GM18870 (cell line): Measurements from ENCODE around the gene DOCK4.

Experiments used
- ATAC-seq: cut with Tn5 transposase; IDR thresholded peaks from one replicate; pipeline ENCODE4 v1.9.1; 2021; ENCODE audit warnings: moderate library complexity; ENCODE audit not compliant: unreplicated experiment

DOCK4 gene

DNA sequence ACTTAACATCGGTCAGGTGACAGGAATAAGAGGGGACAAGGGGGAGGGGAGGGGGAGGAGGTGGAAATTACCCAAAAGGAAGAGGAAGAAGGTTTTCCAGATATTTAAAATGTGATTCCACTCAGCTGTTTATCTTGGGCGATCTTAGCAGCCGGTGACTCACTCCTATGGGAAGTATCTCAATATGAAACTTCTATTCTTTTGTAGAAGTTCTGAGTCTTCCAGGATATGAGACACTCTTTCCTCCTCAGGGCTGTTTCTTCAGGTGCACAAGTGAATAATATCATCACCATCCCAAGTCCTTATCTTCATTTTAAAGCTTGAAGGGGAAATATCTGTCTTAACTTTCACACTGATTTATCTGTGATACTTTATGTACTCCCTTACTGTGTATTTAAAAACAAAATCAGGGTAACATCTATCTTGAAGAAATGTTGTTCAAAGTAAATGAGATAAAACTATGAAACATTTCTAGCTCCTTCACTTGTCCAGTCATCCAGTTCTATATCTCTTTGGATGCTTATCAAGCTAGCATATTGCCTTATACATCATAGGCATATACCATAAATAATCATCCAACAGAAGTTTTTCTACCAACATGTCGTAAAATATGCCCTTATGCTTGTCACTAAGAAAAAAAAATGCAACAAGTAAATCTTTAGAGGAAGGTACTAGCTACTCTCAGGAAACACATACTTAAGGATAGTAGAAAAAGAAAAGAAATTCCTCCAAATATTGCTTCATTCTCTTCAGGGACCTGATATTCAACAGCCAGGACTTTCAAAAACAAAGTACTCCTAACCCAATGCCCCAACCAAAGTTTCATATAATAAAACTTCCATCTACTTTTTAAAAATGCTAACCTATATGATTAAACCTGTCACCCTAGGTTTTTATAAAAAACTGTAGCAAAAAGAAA, 13.7 kb downstream of the DOCK4 start:
- no peak for ATAC-seq

DNA sequence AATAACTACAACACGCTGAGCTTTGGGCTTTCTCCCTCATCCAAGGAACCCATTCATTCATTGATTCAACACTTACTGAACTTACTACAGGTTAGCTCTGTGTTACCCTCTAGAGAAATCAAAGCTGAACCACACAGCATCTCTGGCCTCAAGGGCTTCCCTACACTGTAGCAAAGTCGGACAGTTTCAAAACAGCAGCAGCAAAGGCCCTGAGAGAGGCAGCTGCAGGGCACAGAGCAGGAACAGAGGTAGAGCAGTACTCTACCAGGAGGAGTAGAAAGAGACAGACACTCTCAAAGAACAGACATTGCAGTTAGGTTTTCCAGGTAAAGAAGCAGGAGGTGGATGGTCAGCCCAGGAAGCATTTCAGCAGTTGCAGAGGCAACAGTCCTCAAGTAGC, 16.1 kb downstream of the DOCK4 start:
- ATAC-seq: no peak

DNA sequence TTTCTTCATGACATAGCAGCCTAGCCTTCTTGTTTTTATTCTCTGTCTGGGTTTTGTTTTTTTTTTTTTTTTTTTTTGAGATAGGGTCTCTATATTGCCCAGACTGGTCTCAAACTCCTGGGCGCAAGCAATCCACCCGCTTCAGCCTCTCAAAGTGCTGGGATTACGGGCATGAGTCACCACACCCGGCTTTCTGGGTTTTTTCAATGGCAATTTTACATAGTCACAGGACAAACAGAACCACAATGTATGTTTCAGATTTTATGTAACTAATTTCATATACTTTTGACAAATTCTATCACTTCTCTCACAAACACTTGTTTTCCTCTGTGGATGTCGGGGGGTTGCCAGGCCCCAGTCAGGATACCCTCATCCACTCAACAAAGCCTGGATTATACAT, 16.5 kb downstream of the DOCK4 start:
- no peak for ATAC-seq

DNA sequence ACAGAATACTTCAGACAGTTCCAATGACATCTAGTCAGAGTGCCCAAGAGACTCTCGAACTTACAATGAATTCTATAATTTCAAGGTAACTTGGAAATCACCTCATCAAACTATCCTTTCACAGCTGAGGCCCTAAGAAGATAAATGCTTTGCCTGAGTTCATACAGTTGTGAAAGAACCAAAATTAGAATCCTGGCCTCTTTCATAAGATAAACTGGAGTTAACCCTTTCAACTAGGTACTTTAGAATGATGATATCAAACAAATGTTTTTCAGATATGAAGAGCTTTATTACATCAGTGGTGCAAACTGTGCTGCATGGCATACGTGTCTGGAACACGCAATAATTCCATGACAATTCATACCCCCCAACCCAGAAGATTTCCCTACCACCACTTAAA, 17.9 kb downstream of the DOCK4 start:
- ATAC-seq: no peak

GRCh38 chr7:112186300-112186699, 19.9 kb downstream of the DOCK4 start:
- no peak for ATAC-seq

DNA sequence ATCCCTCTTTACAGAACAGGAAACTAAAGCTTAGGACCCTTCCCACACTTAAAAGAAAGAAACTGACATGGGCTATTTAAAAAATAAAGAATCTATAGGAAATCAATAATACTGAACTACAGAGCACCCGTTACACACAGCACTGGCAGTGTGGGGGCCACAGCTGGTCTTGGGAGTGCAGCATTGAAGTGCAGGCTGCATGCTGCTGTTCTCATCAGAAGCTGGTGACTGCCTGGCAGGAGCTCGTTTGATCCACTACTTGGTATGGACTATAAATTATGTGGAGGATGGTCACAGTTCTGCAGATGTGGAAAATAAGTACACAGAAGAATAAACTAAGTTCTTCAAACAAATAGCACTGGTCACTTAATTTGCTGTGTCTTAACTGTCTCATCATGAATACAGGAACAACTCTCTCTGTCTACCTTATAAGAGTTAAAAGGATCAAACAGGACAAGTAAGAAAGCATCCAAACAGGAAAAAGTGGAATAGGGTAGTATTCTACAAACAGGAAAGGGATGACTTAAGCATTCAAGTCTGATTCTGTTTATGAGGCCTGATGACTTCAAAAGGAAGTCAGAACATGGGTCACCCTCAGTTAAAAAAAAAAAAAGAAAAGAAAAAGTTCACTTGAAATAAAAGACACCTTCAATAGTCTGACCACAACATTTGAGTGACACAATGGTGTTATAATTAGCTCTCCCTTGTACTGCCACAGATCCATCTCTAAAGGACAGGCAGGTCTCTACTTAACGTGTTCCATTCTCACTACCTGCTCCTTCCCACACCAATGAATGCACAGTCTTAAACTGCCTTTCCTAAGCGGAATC, 21.0 kb downstream of the DOCK4 start:
- no peak for ATAC-seq

GRCh38 chr7:112184455-112184854, 21.7 kb downstream of the DOCK4 start:
- no peak for ATAC-seq

DNA sequence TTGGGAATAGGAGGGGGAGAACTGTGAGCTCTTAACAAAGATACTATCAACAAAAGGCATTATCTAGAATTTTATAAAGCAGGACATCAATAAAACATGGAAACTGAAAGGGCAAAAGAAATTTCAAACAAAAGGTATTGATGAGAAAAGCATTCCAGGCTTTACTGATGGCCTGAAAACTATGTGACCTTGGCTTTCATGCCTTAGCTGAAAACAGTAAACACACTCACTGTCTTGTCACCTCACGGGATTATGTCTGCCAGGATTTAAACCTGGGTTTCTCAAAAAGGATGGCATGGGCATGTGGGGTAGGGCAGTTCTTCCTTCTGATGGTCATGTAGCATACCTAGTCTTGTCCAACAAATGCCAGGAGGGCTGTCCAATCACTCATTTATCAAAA, 22.9 kb downstream of the DOCK4 start:
- ATAC-seq: no peak

DNA sequence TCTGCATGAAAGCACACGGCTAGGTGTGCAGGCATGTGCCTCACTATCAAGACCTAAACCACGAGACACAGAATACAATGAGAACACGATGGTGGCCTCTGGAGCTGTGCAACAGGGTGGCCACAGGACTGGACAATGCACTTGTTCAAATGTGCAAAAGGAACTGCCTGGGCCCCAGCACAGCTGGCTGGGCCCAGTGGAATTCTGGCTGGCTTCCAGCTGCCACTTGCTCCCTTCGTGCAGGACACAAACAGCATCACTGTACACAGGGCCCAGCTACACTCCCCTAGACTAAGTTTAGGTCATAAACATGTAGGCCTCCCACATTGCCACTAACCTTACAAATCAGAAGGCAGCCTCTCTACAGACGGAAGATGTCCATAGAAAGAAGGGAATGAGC, 23.4 kb downstream of the DOCK4 start:
- no peak for ATAC-seq

GRCh38 chr7:112180223-112180622, 26.0 kb downstream of the DOCK4 start:
- no peak for ATAC-seq

- ATAC-seq: no peak
These were observed 29.3 kb downstream of the DOCK4 start for GRCh38 chr7:112176693-112177415.

DNA sequence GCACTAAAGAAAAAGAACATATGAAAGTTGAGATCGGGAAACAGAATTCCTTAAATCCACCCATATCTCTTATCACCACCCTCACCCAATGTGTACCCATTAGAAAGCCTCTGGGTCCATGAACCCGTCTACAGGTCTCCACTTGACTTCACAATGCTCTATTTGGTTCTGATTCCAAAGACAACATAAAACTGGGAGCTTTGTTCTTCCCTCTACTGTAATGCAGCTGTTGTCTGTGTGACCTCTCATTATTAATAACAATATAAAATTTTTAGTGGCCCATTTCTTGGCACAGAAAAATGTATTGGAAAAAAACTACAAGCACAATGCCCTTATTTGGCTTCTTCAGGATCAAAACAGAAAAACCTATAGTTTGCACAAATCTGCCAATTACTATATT, 30.0 kb downstream of the DOCK4 start:
- ATAC-seq: no peak

DNA sequence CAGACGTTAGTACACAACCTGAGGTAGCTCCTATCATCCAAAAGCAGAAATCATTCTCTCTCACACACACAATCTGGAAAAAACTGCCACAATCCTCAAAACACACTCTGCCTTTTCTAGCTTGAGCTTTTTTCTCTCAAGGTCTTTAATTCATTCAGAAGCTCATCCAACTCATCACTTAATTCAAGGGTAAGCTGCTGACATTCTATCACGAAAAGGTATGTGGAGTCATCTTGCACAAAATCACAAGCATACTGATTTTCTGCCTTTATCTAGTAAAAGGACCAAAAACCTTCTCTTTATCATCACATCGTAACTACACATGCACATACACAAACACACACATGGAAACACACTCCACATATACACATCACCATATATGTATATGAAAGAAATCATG, 32.0 kb downstream of the DOCK4 start:
- ATAC-seq: no peak

- no peak for ATAC-seq
These were observed 32.7 kb downstream of the DOCK4 start for GRCh38 chr7:112173568-112173905.

DNA sequence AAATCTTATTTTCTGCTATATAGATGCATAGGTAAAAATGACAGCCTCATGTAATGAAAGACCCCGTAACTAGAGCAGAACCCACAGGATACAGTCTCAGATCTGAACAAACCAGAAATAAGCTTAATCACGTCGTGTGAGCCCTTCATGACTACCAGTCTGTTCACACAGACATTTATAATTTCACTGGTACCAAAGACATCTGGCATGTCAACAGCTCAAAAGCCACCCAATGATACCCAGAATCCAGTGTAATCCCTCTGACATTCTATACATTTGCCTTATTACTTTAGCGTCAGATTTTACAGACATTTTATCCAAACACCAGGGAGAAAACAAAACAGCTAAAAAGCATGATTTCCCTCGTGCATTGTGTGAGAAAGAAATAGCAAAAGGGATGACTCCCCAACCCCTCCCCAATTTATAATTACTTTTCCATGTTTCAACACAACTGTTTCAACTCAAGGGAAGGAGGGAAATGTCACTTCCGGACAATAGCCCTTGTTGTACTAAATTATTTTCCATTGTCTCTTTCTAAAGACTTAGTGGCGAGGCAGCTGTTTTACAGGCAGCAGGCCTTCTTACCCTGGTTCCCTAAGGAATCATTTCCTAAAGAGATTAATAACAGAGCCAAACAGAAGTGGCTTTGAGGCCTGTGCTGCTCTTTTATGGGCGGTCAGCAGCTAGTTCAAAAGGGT, 33.2 kb downstream of the DOCK4 start:
- ATAC-seq: no peak

DNA sequence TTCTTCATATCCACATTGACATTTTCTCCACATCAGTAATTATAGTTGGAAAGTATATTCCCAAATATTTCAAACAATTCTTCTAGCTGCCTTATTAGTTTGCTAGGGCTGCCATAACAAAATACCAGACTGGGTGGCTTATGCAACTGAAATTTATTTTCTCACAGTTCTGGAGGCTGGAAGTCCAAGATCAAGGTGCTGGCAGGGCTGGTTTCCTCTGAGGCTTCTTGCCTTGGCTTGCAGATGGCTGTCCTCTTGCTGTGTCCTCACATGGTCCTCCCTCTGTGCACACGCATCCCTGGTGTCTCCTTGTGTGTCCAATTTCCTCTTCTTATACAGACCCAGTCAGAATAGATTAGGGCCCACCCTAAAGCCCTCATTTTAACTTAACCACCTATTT, 34.5 kb downstream of the DOCK4 start:
- ATAC-seq: no peak

GRCh38 chr7:112168915-112169314, 37.3 kb downstream of the DOCK4 start:
- no peak for ATAC-seq

DNA sequence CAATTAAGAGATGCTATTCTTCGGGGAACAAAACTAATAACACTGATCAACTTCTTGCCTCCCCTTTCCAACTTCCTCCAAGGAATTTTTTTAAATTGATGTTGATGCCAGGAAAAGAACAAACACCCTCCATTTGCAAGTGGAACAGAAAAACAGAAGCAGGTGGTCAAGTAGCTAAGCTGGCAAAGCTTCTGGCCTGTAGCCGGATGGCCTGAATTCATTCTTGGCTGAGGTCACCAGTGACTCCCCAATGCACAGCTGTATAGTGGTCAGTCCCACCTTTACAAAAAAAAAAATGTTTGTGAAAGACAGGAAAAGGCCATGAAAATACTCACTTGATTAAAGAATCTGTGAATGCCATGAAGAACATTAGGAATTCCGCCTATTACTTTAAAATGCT, 39.1 kb downstream of the DOCK4 start:
- no peak for ATAC-seq

- ATAC-seq: no peak
These were observed 43.3 kb downstream of the DOCK4 start for GRCh38 chr7:112162784-112163506.

GRCh38 chr7:112162142-112162766, 43.9 kb downstream of the DOCK4 start:
- ATAC-seq: no peak
